HEK293 (cell line): ENCODE results near the gene ALDH16A1.
A peak's percentile ranks its signal among the peaks of the same experiment; 100 is the strongest.

ENCODE experiments used
- AEBP2 ChIP-seq: fragments of 450-650 bp; formaldehyde crosslinking; IDR thresholded peaks from 2 replicates; pipeline ENCODE4 v1.5.1; 2016; ENCODE audit warnings: missing biosample characterization, missing genetic modification characterization, borderline replicate concordance
- BCL6B ChIP-seq: fragments of 450-650 bp; formaldehyde crosslinking; IDR thresholded peaks from 2 replicates; pipeline ENCODE4 v1.5.1; 2017; ENCODE audit warnings: missing biosample characterization, missing genetic modification characterization
- HOXA7 ChIP-seq: sonication (generic); formaldehyde crosslinking; IDR thresholded peaks from 2 replicates; pipeline ENCODE4 v1.8.1; 2022; ENCODE audit warnings: missing genetic modification reagents, borderline replicate concordance
- INSM2 ChIP-seq: fragments of 450-650 bp; formaldehyde crosslinking; IDR thresholded peaks from 2 replicates; pipeline ENCODE4 v1.5.1; 2016; ENCODE audit warnings: missing biosample characterization, missing genetic modification characterization
- OVOL3 ChIP-seq: fragments of 450-650 bp; formaldehyde crosslinking; IDR thresholded peaks from 2 replicates; pipeline ENCODE4 v1.5.1; 2016; ENCODE audit warnings: missing biosample characterization, missing genetic modification characterization
- RBAK ChIP-seq: fragments of 450-650 bp; formaldehyde crosslinking; IDR thresholded peaks from 2 replicates; pipeline ENCODE4 v1.5.1; 2016; ENCODE audit warnings: missing biosample characterization, missing genetic modification characterization
- YY1 ChIP-seq: fragments of 450-650 bp; formaldehyde crosslinking; IDR thresholded peaks from 2 replicates; pipeline ENCODE4 v1.5.1; 2018; ENCODE audit warnings: missing biosample characterization, missing genetic modification characterization
- ZBTB11 ChIP-seq: fragments of 450-650 bp; formaldehyde crosslinking; conservative IDR thresholded peaks from 2 replicates; pipeline ENCODE4 v1.5.1; 2016; ENCODE audit warnings: low read depth, missing biosample characterization, missing genetic modification characterization
- ZBTB20 ChIP-seq: fragments of 450-650 bp; formaldehyde crosslinking; IDR thresholded peaks from 2 replicates; pipeline ENCODE4 v1.5.1; 2016; ENCODE audit warnings: missing biosample characterization, missing genetic modification characterization
- ZNF10 ChIP-seq: fragments of 450-650 bp; formaldehyde crosslinking; IDR thresholded peaks from 2 replicates; pipeline ENCODE4 v1.5.1; 2017; ENCODE audit warnings: missing biosample characterization, missing genetic modification characterization
- ZNF138 ChIP-seq: fragments of 450-650 bp; formaldehyde crosslinking; IDR thresholded peaks from 2 replicates; pipeline ENCODE4 v1.5.1; 2016; ENCODE audit warnings: missing biosample characterization, missing genetic modification characterization, borderline replicate concordance
- ZNF155 ChIP-seq: fragments of 450-650 bp; formaldehyde crosslinking; IDR thresholded peaks from 2 replicates; pipeline ENCODE4 v1.5.1; 2016; ENCODE audit warnings: missing biosample characterization, missing genetic modification characterization
- ZNF239 ChIP-seq: fragments of 450-650 bp; formaldehyde crosslinking; IDR thresholded peaks from 2 replicates; pipeline ENCODE4 v1.5.1; 2016; ENCODE audit warnings: missing biosample characterization, missing genetic modification characterization
- ZNF274 ChIP-seq, 2 experiments: fragments of 200-500 bp in 1 of 2; fragments of 450-650 bp in 1 of 2; sonication (Bioruptor generic) in 1 of 2; formaldehyde crosslinking in 1 of 2; IDR thresholded peaks; 2 replicates each; pipeline versions ENCODE4 v1.5.1 to v1.6.1; 2014 to 2016; ENCODE audit warnings: borderline replicate concordance in 1 of 2, inconsistent platforms in 1 of 2, low read length in 1 of 2, missing biosample characterization in 1 of 2, missing genetic modification characterization in 1 of 2
- ZNF354C ChIP-seq: fragments of 450-650 bp; formaldehyde crosslinking; IDR thresholded peaks from 2 replicates; pipeline ENCODE4 v1.5.1; 2016; ENCODE audit warnings: missing biosample characterization, missing genetic modification characterization, low read depth, borderline replicate concordance
- ZNF514 ChIP-seq: fragments of 450-650 bp; formaldehyde crosslinking; IDR thresholded peaks from 2 replicates; pipeline ENCODE4 v1.5.1; 2016; ENCODE audit warnings: missing biosample characterization, missing genetic modification characterization
- ZNF530 ChIP-seq: fragments of 450-650 bp; formaldehyde crosslinking; IDR thresholded peaks from 2 replicates; pipeline ENCODE4 v1.5.1; 2016; ENCODE audit warnings: low read depth, missing biosample characterization, missing genetic modification characterization
- ZNF549 ChIP-seq: fragments of 450-650 bp; IDR thresholded peaks from 2 replicates; pipeline ENCODE4 v1.5.1; 2018; ENCODE audit warnings: missing biosample characterization, missing genetic modification characterization, mild to moderate bottlenecking, inconsistent platforms, moderate library complexity
- ZNF621 ChIP-seq: fragments of 450-650 bp; formaldehyde crosslinking; IDR thresholded peaks from 2 replicates; pipeline ENCODE4 v1.5.1; 2017; ENCODE audit warnings: missing biosample characterization, missing genetic modification characterization
- ZNF624 ChIP-seq: fragments of 450-650 bp; formaldehyde crosslinking; IDR thresholded peaks from 2 replicates; pipeline ENCODE4 v1.5.1; 2017; ENCODE audit warnings: missing biosample characterization, missing genetic modification characterization
- ZNF626 ChIP-seq: fragments of 450-650 bp; sonication (Bioruptor Pico); formaldehyde crosslinking; IDR thresholded peaks from 2 replicates; pipeline ENCODE4 v1.5.1; 2018; ENCODE audit warnings: missing biosample characterization, missing genetic modification characterization, inconsistent platforms
- ZNF692 ChIP-seq: fragments of 450-650 bp; formaldehyde crosslinking; IDR thresholded peaks from 2 replicates; pipeline ENCODE4 v1.5.1; 2016; ENCODE audit warnings: missing biosample characterization, missing genetic modification characterization
- ZNF701 ChIP-seq: fragments of 450-650 bp; formaldehyde crosslinking; IDR thresholded peaks from 2 replicates; pipeline ENCODE4 v1.5.1; 2016; ENCODE audit warnings: missing biosample characterization, missing genetic modification characterization
- ZNF792 ChIP-seq: fragments of 450-650 bp; formaldehyde crosslinking; IDR thresholded peaks from 2 replicates; pipeline ENCODE4 v1.5.1; 2016; ENCODE audit warnings: missing biosample characterization, missing genetic modification characterization
- ZNF843 ChIP-seq: fragments of 450-650 bp; formaldehyde crosslinking; IDR thresholded peaks from 2 replicates; pipeline ENCODE4 v1.5.1; 2016; ENCODE audit warnings: missing biosample characterization, missing genetic modification characterization
- ZSCAN18 ChIP-seq: fragments of 450-650 bp; formaldehyde crosslinking; IDR thresholded peaks from 2 replicates; pipeline ENCODE4 v1.5.1; 2016; ENCODE audit warnings: missing biosample characterization, missing genetic modification characterization
- ZSCAN4 ChIP-seq: fragments of 450-650 bp; formaldehyde crosslinking; IDR thresholded peaks from 2 replicates; pipeline ENCODE4 v1.5.1; 2017; ENCODE audit warnings: missing biosample characterization, missing genetic modification characterization

Gene ALDH16A1

GRCh38 chr19:49473868-49474541 is 21.0 kb downstream of the ALDH16A1 start, which contains the start of gene FLT3LG (continued):
- TF ChIP-seq ZBTB11 (tag by site-specific recombination) = no peak
- no peak for TF ChIP-seq ZNF530
- TF ChIP-seq BCL6B (tag by site-specific recombination) = no peak
- TF ChIP-seq AEBP2 (tag by site-specific recombination) = no peak
- no peak for TF ChIP-seq RBAK (tag by site-specific recombination)
- no peak for TF ChIP-seq ZNF138 (tag by site-specific recombination)
- no peak for TF ChIP-seq ZNF354C (tag by site-specific recombination)
- TF ChIP-seq ZNF843 (tag by site-specific recombination) = 0 out of 2 replicates have a peak, but pooled peaks have one; percentile 12
- TF ChIP-seq ZNF155 (tag by site-specific recombination) = no peak
- no peak for TF ChIP-seq ZNF701 (tag by site-specific recombination)
- TF ChIP-seq ZNF514 = no peak
- TF ChIP-seq ZNF274 (IDR thresholded peaks at IDR 0.05; ENCODE audit: low read length) = no peak
- TF ChIP-seq ZNF274 (tag by site-specific recombination; IDR thresholded peaks at IDR 0.05; ENCODE audit: borderline replicate concordance) = no peak
- TF ChIP-seq ZSCAN4 = peak; percentile 40; the same call in 1 of the 2 replicates
- TF ChIP-seq INSM2 (tag by site-specific recombination) = no peak
- TF ChIP-seq ZNF621 (tag by site-specific recombination) = no peak
- no peak for TF ChIP-seq OVOL3 (tag by site-specific recombination)
- TF ChIP-seq ZNF692 (tag by site-specific recombination) = peak; percentile 92
- TF ChIP-seq HOXA7 = no peak
- TF ChIP-seq YY1 (tag by site-specific recombination) = no peak
- TF ChIP-seq ZNF792 (tag by site-specific recombination) = no peak
- TF ChIP-seq ZNF626 (tag by site-specific recombination) = no peak
- no peak; the same call in 1 of the 2 replicates for TF ChIP-seq ZSCAN18 (tag by site-specific recombination)
- TF ChIP-seq ZNF549 (tag by site-specific recombination) = no peak
- peak; percentile 45; the same call in 1 of the 2 replicates for TF ChIP-seq ZNF10
- no peak for TF ChIP-seq ZNF239 (tag by site-specific recombination)
- no peak for TF ChIP-seq ZNF624 (tag by site-specific recombination)
- TF ChIP-seq ZBTB20 (tag by site-specific recombination) = peak; percentile 16; the same call in 1 of the 2 replicates
